ENCODE measurements around the gene ADCK1. TPM values are rescaled to one million over a fixed set of nuclear protein-coding genes. Genes with fewer than 3 reads are reported as not detected.

Gene ADCK1
- total and polyA plus RNA-seq, 2 of the 13 experiments (the other 11 are each of a cell fraction or from before 2014, with no cell fraction given) = 3.9 to 6.3 TPM

DNA sequence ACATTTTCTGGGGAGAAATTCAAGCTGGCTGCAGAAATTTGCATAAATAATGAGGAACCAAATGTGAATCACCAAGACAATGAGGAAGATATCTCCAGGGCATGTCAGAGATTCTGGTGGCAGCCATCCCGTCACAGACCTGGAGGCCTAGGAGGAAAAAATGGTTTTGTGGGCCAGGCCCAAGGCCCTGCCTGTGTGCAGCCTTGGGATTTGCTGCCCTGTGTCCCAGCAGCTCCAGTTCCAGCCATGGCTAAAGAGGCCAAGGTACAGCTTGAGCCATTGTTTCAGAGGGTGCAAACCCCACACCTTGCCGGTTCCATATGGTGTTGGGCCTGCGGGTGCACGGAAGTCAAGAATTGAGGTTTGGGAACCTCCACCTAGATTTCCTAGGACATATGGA, 147.5 kb downstream of the ADCK1 start:
- FAIRE-seq (no peak), DNase-seq (ENCODE audit: low spot score) (no peak), ATAC-seq (no peak)
- POLR2A ChIA-PET = no interaction called here
- CTCF ChIA-PET (ENCODE audit: low intra/inter-chr PET ratio, low total read pairs) = no interaction called here
- no peaks in the 10 kb centered on the region for H3K79me2 ChIP-seq (ENCODE audit: insufficient read depth, low read length)
- H3K9me3 ChIP-seq (ENCODE audit: low read length) = peaks cover 18% of the 10 kb centered on the region
- H3K27me3 ChIP-seq (ENCODE audit: control insufficient read depth in 1 of 2, insufficient read depth in 2 of 2, low read length in 2 of 2) = no peaks in the 10 kb centered on the region
- H3K9ac ChIP-seq (ENCODE audit: insufficient read depth, low read depth, low read length) = no peak overlapping the region
- no peak overlapping the region for H3K4me3 ChIP-seq (replicated peaks in 1 of 3; ENCODE audit: insufficient read depth in 1 of 3, low read depth in 2 of 3, low read length in 3 of 3)
- no peak overlapping the region for H2AFZ ChIP-seq (ENCODE audit: low read length)
- no peaks in the 10 kb centered on the region for H3K4me1 ChIP-seq (ENCODE audit: insufficient read depth, low read length)
- no peaks in the 10 kb centered on the region for H3K36me3 ChIP-seq (replicated peaks in 1 of 2; ENCODE audit: control insufficient read depth in 1 of 2, insufficient read depth in 2 of 2, low read length in 2 of 2)
- H3K4me2 ChIP-seq (ENCODE audit: low read depth, low read length) = no peak overlapping the region
- 2% methylated on average over 4 of the region's 4 CpGs for WGBS (ENCODE audit: low lambda C conversion rate)
- no peak for TF ChIP-seq SOX5 (CRISPR knock-in tag; IDR thresholded peaks at IDR 0.05; ENCODE audit: borderline replicate concordance)
- TF ChIP-seq ZNF34 (CRISPR knock-in tag; IDR thresholded peaks at IDR 0.05; ENCODE audit: borderline replicate concordance) = no peak
- no peak for TF ChIP-seq NKX3-1 (CRISPR knock-in tag; IDR thresholded peaks at IDR 0.05)
- no peak for TF ChIP-seq ZNF318 (CRISPR knock-in tag; IDR thresholded peaks at IDR 0.05)
- no peak for TF ChIP-seq GZF1 (CRISPR knock-in tag; IDR thresholded peaks at IDR 0.05)
- no peak for TF ChIP-seq ARID4A (CRISPR knock-in tag; IDR thresholded peaks at IDR 0.05; ENCODE audit: borderline replicate concordance)
- no peak for TF ChIP-seq SUZ12 (IDR thresholded peaks at IDR 0.05; ENCODE audit: low read depth, low read length)
- no peak for TF ChIP-seq ATAD3A (CRISPR knock-in tag; IDR thresholded peaks at IDR 0.05)
- no peaks in the 10 kb centered on the region for H4K20me1 ChIP-seq (ENCODE audit: insufficient read depth, low read length)
- H3K27ac ChIP-seq (ENCODE audit: extremely low read length, insufficient read depth, low read length) = no peak overlapping the region
- in situ Hi-C loops (cut with HindIII; ENCODE audit: extremely low pct_ligation_motif_present, low pct_unique_long_range_greater_than_20kb) = no loop called here
- BruUV-seq (replicated peaks) = no TSS peak
- intact Hi-C loops (cut with micrococcal nuclease; ENCODE audit: unreplicated experiment) = no loop called here

Data from HepG2 (cell line).